GM11168 (cell line): ENCODE measurements around the gene EFHC1.

Source experiments
- in situ Hi-C: fragments of 300-500 bp; cut with MboI; formaldehyde crosslinking; loops from one replicate; pipeline ENCODE4 v1.12.0; 2022; ENCODE audit warnings: low sequenced_read_pairs; ENCODE audit not compliant: unreplicated experiment

EFHC1 gene

DNA sequence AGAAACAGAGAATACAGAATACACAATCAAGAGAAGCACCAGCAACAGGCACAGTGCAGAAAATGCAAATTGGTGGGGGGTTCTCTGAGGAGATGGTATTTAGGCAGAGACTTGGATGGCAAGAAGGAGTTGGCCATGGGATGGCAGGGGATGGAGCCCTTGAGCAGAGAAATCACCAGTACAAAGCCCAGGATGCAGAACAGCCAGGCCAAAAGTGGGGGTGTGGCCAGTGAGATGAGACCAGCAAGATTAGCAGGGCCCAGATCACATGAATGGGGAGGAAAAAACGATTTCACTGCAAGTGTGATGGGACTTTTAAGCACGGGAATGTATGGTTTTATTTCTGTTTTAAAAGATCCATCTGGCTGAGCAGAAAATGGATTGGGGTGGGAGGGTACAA, 93.3 kb downstream of the EFHC1 start:
- in situ Hi-C loops, result loop anchor here (10.0 kb wide), 1 partner anchor 151 kb away; no protein-coding TSS in a partner anchor

DNA sequence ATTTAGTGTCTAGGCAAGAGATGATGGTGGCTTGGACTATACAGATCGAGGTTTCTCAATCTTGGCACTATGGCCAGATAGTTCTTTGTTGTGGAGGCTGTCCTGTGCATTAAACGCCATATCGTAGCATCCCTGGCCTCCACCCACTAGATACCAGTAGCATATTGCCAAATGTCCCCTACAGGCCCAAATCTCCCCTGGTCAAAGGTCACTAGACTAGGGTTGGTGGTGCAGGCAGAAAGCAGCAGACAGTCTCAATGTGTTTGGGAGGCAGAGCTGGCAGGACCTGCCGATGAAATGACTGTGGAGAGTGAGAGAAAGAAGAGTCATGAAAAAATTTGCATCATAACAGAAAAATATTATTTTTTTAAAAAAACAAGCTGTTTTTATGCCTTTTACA, 93.8 kb downstream of the EFHC1 start:
- in situ Hi-C loops, result loop anchor here (10.0 kb wide), 1 partner anchor 151 kb away; no protein-coding TSS in a partner anchor

- in situ Hi-C loops, result loop anchor here (10.0 kb wide), 1 partner anchor 150 kb away; no protein-coding TSS in a partner anchor
Measured at GRCh38 chr6:52514514-52514913, 94.4 kb downstream of the EFHC1 start.

DNA sequence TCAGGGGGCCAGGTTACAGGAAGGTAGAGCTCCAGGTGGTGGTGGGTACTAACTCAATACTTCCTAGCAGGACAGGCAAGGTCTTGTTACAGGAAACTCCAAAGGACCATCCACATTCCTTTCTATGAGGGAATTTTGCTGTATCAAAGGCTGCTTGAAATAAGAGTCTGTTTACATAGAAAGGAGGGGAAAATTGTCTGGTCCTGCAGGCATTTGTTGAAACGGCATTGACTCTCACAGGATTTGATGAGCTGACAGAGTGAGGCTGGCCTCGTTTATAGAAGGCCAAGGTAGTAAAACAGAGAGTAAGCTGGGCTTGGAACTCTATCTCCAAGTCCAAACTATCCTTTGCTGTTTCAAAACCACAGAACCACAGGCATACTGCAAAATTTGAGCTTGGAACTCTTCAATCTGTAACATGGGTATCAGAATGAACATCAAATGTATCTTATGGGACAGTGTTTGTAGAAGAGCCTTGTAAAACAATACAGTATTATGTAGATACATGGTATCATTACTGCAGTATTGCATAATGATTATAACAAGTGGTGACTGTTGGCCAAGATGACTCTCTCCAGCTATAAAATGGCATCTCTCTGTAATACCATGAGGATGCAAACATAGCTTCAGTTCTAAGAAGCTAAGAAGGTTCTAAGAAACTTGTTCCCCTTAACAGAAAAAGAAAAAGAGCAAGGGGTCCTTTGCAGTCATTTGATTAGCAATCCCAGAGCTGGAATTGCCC, 95.2 kb downstream of the EFHC1 start:
- in situ Hi-C loops, result loop anchor here (10.0 kb wide), 1 partner anchor 149 kb away; no protein-coding TSS in a partner anchor

GRCh38 chr6:52516269-52516668, 96.1 kb downstream of the EFHC1 start:
- in situ Hi-C loops, result loop anchor here (10.0 kb wide), 1 partner anchor 149 kb away; no protein-coding TSS in a partner anchor

GRCh38 chr6:52516943-52517342, 96.8 kb downstream of the EFHC1 start:
- in situ Hi-C loops, result loop anchor here (10.0 kb wide), 1 partner anchor 148 kb away; no protein-coding TSS in a partner anchor

DNA sequence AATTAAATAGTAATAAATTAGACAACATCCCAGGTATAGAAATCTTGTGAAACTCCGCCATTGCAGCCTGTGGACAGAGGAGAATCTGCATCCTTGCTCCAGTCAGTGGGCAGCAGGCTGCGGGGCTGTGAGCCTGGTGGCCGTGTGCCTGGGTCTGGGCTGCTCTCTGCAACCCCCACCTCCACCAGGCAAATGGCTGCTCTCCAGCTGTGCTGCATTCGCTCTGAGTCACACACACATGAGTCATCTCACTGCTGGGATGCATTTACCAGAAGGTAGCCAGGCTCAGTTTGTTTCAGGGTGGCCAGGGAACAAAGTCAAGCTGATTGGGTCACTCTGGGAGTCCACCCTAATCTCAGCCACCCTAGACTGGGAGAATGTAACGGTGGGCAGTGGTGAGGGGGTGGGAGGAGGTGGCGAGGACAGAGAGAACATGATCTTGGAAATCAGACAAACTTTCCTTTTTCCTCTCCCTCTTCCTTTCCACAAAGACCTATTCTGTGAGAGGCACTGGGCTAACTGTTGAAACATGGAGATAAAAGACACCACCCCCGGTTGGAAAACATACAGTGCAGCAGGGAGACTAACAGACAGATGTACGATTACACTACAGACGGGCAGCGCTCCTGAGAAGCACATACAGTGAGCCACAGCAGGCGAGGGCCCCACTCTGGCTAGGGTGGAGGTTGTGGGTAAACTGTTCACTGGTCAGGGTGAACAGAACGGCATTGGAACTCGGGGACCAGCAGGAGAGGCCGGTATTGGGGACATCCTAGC, 97.5 kb downstream of the EFHC1 start:
- in situ Hi-C loops, result loop anchor here (10.0 kb wide), 1 partner anchor 147 kb away; no protein-coding TSS in a partner anchor

GRCh38 chr6:52518279-52518945, 98.3 kb downstream of the EFHC1 start:
- in situ Hi-C loops, result loop anchor here (10.0 kb wide), 1 partner anchor 146 kb away; no protein-coding TSS in a partner anchor

- in situ Hi-C loops, result loop anchor here (10.0 kb wide), 1 partner anchor 145 kb away; no protein-coding TSS in a partner anchor
Measured at GRCh38 chr6:52519618-52520017, 99.5 kb downstream of the EFHC1 start.

- in situ Hi-C loops, result no loop called here
Measured at GRCh38 chr6:52522151-52522626, 102.0 kb downstream of the EFHC1 start.

DNA sequence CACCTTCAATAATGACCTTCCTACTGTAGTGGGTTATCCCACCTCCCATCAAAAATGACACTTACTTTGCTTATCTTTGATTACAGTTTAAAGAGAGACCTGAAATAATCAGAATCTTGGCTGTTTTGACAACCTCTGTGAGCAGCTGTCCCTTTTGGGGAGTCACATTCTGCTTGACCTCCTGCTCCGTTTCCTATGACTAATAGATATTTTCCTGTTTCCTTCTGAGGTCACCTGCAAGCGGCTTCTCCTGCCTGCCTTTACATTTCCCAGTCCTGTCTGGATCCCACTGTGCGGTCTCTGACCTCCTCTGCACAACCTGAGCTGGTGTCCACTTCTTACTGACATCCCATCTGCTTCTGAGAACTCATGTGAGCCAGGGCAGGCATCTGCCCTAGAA, 102.5 kb downstream of the EFHC1 start:
- in situ Hi-C loops, result no loop called here

DNA sequence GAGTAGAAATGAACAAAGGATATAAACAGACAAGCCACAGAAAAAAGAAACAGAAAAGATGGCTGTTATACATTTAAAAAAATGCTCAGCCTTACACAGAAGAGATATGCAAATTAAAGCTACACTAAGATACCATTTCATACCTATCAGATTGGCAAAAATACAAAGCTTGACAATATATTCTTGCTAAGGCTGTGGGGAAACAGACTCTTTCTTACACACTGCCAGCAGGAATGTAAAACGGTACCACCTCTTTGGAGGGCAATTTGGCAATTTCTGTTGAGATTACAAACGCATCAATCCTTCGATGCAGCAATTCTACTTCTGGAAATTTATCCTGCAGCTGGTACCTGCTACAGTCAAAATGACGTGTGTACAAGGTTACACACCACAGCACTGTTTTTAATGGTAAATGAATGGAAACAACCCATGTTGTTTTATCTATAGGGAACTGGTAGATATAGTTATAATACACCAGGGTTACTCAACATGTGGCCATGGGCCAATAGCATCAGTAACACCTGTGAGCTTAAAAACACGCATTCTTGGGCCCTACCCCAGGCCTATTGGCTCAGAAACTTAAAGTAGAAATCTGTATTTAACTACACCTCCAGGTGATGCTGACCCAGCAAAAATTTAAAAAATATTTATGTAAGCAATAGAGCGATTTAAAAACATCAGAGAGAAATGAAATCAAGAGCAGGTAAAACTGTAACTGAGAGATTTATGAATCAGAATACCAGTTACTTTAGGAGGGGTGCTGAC, 103.4 kb downstream of the EFHC1 start:
- in situ Hi-C loops, result no loop called here

- in situ Hi-C loops, result no loop called here
Measured at GRCh38 chr6:52524918-52525317, 104.8 kb downstream of the EFHC1 start.

DNA sequence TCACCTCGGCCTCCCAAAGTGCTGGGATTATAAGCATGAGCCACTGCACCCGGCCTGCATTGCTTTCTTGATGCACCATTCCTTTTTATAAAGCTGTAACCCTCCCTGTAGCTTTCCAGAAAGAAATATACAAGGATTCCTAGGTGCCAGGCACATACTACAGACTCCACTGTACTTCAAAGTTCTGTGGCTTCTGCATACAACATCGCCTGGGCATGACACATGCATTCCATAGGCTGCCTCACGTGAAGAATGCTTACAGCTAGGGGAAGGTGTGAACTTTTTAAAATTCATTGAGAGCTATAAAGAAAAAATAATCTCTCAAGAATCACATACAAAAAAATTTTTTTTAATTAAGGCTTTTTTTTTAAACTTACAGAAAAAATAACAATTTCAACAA, 106.5 kb downstream of the EFHC1 start:
- in situ Hi-C loops, result no loop called here

GRCh38 chr6:52527436-52527835, 107.3 kb downstream of the EFHC1 start:
- in situ Hi-C loops, result no loop called here

GRCh38 chr6:52529311-52529710, 109.2 kb downstream of the EFHC1 start:
- in situ Hi-C loops, result no loop called here

DNA sequence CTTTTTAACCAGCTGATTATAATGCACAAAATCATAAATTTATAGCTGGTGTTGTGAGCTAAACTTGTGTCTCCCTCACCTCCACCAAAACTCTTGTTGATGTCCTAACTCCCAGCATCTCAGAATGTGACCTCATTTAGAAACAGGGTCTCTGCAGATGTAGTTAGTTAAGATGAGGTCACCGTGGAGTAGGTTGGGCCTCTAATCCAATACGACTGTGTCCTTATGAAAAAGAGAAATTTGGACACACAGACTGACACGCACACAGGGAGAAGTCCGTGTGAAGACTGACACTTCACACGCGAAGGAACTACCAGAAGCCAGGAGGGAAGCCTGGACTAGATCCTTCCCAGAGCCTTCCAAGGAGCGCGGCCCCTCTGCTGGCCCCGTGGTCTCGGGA, 110.2 kb downstream of the EFHC1 start:
- in situ Hi-C loops, result no loop called here

- in situ Hi-C loops, result no loop called here
Measured at GRCh38 chr6:52531396-52531795, 111.3 kb downstream of the EFHC1 start.

DNA sequence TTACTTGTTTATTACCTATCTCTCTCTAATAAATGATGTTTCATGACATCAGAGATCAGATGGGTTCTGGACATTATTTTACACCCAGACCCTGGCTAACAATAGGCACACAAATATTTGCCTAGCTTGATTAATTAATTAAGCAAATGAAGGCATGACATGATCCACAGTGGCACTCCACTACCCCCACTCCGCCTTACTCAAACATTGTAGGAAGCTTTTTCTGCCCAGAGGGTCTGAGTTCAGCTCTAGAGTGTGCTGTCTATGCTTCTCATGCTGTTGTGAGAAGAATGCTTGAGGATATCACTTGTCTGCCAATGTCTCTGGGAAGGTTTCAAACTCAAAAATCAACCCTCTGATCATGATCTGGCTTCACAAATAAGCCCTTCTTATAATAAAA, 111.7 kb downstream of the EFHC1 start:
- in situ Hi-C loops, result no loop called here

DNA sequence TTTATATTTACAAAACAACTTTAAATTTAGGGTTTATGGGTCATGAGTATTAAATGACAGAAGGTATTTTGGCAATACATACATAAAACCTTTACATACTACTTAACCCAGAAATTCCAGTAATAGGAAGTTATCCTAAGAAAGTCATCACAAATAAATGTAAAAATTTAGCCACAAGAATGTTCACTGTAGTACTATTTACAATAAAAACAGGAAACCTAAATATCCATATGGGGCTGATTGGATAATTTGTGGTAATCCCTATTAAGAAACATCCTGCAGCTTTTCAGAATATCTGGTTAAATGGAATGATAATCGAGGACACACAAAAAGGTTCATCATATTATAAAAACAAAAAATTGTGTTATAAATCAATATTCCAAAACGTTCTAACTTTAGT, 112.3 kb downstream of the EFHC1 start:
- in situ Hi-C loops, result no loop called here
